GM19452 (cell line): ENCODE results near the gene CTSZ.
"Not testable (repeated sequence)": the region's sequence is repeated elsewhere in the genome, so short reads cannot be mapped to it uniquely, and the experiment has no call there.

Experiments used
- ATAC-seq: cut with Tn5 transposase; IDR thresholded peaks from one replicate; pipeline ENCODE4 v1.9.1; 2021; ENCODE audit not compliant: unreplicated experiment

CTSZ gene

GRCh38 chr20:58950603-58951002 lies 56.5 kb downstream of the CTSZ start:
- no peak for ATAC-seq

- not testable (repeated sequence) for ATAC-seq
Measured at GRCh38 chr20:58947797-58948388, 59.2 kb downstream of the CTSZ start.

- no peak for ATAC-seq
Measured at GRCh38 chr20:58945965-58946631, 61.0 kb downstream of the CTSZ start.
